Lower leg skin (tissue), 3 donors: ENCODE measurements around the gene CLIC3.

Source experiments
- POLR2A ChIP-seq, 2 donors: fragments of 450-650 bp; IDR thresholded peaks; one replicate each; pipeline ENCODE4 v1.6.1; 2016 to 2017; ENCODE audit warnings: antibody characterized with exemption in 2 of 2, mild to moderate bottlenecking in 1 of 2, moderate library complexity in 1 of 2
- TF ChIP-seq, protein P1 (sequence below), 3 donors: fragments of 450-650 bp; IDR thresholded peaks; one replicate each; pipeline ENCODE4 v1.5.1; 2016; ENCODE audit warnings: antibody characterized with exemption in 3 of 3, mild to moderate bottlenecking in 3 of 3, moderate library complexity in 2 of 3

DNA sequence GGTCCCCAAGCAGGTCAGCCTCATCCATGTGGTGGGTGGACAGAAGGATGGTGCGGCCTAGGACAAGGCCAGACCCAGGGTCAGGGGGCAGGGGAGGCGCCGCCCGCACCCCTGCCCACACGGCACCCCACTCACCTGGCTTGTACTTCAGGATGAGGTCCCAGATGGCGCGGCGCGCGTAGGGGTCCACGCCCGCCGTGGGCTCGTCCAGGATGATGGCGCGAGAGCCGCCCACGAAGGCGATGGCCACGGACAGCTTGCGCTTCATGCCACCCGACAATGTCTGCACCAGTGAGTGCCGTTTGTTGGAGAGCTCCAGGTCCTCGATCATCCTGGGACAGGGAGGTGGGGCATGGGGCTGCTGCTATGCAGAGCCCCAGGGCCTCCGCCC is 19.2 kb upstream of the CLIC3 start:
- TF ChIP-seq, protein P1, sequence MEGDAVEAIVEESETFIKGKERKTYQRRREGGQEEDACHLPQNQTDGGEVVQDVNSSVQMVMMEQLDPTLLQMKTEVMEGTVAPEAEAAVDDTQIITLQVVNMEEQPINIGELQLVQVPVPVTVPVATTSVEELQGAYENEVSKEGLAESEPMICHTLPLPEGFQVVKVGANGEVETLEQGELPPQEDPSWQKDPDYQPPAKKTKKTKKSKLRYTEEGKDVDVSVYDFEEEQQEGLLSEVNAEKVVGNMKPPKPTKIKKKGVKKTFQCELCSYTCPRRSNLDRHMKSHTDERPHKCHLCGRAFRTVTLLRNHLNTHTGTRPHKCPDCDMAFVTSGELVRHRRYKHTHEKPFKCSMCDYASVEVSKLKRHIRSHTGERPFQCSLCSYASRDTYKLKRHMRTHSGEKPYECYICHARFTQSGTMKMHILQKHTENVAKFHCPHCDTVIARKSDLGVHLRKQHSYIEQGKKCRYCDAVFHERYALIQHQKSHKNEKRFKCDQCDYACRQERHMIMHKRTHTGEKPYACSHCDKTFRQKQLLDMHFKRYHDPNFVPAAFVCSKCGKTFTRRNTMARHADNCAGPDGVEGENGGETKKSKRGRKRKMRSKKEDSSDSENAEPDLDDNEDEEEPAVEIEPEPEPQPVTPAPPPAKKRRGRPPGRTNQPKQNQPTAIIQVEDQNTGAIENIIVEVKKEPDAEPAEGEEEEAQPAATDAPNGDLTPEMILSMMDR (IDR thresholded peaks at IDR 0.05), result no peak
- no peak for TF ChIP-seq POLR2A (IDR thresholded peaks at IDR 0.05)
